A549 (cell line): ENCODE results near the gene EMP3. TPM values are rescaled to one million over a fixed set of nuclear protein-coding genes. Genes with fewer than 3 reads are reported as not detected.

Experiments used
- ATAC-seq, 2 experiments: fragments of 200-7000 bp in 1 of 2; fragments of >200 bp in 1 of 2; cut with Nextera tagmentation in 1 of 2; cut with Tn5 transposase in 1 of 2; 3 replicates each; pipeline versions ENCODE4 v1.8.0 to v1.9.1; 2018 to 2020; ENCODE audit warnings: mild to moderate bottlenecking in 1 of 2, moderate library complexity in 1 of 2
- CTCF ChIA-PET: fragments of 300-600 bp; sonication (Branson Sonifier 250); formaldehyde crosslinking; extraction: SDS; loops from one replicate; lab custom pipeline; 2021; ENCODE audit warnings: antibody characterized with exemption, inconsistent platforms; lab: Yijun Ruan, JAX
- POLR2A ChIA-PET: fragments of 350-600 bp; formaldehyde crosslinking; extraction: SDS; loops from one replicate; lab custom pipeline; 2021; ENCODE audit warnings: antibody characterized with exemption, inconsistent platforms; lab: Yijun Ruan, JAX
- DNase-seq, 2 experiments: peaks; one replicate each; pipeline versions ENCODE4 v3.0.0 to v3.0.0-alpha.2; 2011 to 2016; ENCODE audit warnings: low read depth in 1 of 2, low spot score in 1 of 2
- FAIRE-seq: peaks from 2 replicates; lab custom pipeline; 2011; peaks lifted over from hg19 to GRCh38; lab: Jason Lieb, UNC
- H3K27ac ChIP-seq, 2 experiments: fragments of >200 bp; sonication (Bioruptor Twin); formaldehyde crosslinking; 3 replicates each; pipeline ENCODE4 v1.5.1; 2016 to 2017
- H3K4me1 ChIP-seq: fragments of >200 bp; sonication (Bioruptor Twin); formaldehyde crosslinking; 3 replicates; pipeline ENCODE4 v1.6.1; 2016
- H3K4me2 ChIP-seq: fragments of >200 bp; sonication (Bioruptor Twin); formaldehyde crosslinking; 3 replicates; pipeline ENCODE4 v1.6.1; 2016
- H3K4me3 ChIP-seq: fragments of >200 bp; sonication (Bioruptor Twin); formaldehyde crosslinking; 3 replicates; pipeline ENCODE4 v1.5.1; 2016
- H3K9me3 ChIP-seq: fragments of >200 bp; sonication (Bioruptor Twin); formaldehyde crosslinking; 3 replicates; pipeline ENCODE4 v1.6.1; 2016
- BHLHE40 ChIP-seq: IDR thresholded peaks from 2 replicates; pipeline ENCODE4 v1.6.1; 2012; ENCODE audit warnings: low read depth, low read length, inconsistent platforms
- CEBPB ChIP-seq, 2 experiments: fragments of >200 bp in 1 of 2; sonication (Bioruptor Twin) in 1 of 2; formaldehyde crosslinking in 1 of 2; IDR thresholded peaks; 2 replicates each; pipeline ENCODE4 v1.6.1; 2012 to 2016
- CHD2 ChIP-seq: fragments of 150-350 bp; IDR thresholded peaks from 2 replicates; pipeline ENCODE4 v1.6.1; 2014; ENCODE audit warnings: low read length; ENCODE audit not compliant: partially characterized antibody
- EP300 ChIP-seq, 2 experiments: fragments of >200 bp; sonication (Bioruptor Twin); formaldehyde crosslinking; IDR thresholded peaks; 2 replicates in 1 of 2; 3 replicates in 1 of 2; pipeline ENCODE4 v1.6.1; 2016 to 2017
- ESRRA ChIP-seq: fragments of 150-350 bp; IDR thresholded peaks from 2 replicates; pipeline ENCODE4 v1.6.1; 2014; ENCODE audit warnings: mild to moderate bottlenecking, low read length, borderline replicate concordance
- FOSB ChIP-seq: fragments of 250-450 bp; sonication (Bioruptor Pico); IDR thresholded peaks from 2 replicates; pipeline ENCODE4 v1.5.0; 2020; ENCODE audit warnings: mild to moderate bottlenecking, moderate library complexity
- HOXB13 ChIP-seq: fragments of 250-450 bp; sonication (Bioruptor Pico); IDR thresholded peaks from 2 replicates; pipeline ENCODE4 v1.5.0; 2020; ENCODE audit warnings: low read depth, mild to moderate bottlenecking, moderate library complexity
- HOXB5 ChIP-seq: fragments of 250-450 bp; sonication (Bioruptor Pico); IDR thresholded peaks from 2 replicates; pipeline ENCODE4 v1.5.0; 2020; ENCODE audit warnings: mild to moderate bottlenecking, moderate library complexity
- JUN ChIP-seq, 2 experiments: fragments of >200 bp; sonication (Bioruptor Twin); formaldehyde crosslinking; IDR thresholded peaks; 2 replicates in 1 of 2; 3 replicates in 1 of 2; pipeline ENCODE4 v1.6.1; 2016 to 2017
- JUNB ChIP-seq: fragments of >200 bp; sonication (Bioruptor Twin); formaldehyde crosslinking; IDR thresholded peaks from 2 replicates; pipeline ENCODE4 v1.6.1; 2016
- KDM5A ChIP-seq: fragments of 200-600 bp; sonication (generic); IDR thresholded peaks from 2 replicates; pipeline ENCODE4 v1.6.1; 2016; ENCODE audit warnings: antibody characterized with exemption, mild to moderate bottlenecking
- NFE2L2 ChIP-seq: fragments of 150-350 bp; conservative IDR thresholded peaks from 2 replicates; pipeline ENCODE4 v1.6.1; 2014; ENCODE audit warnings: low read length
- NPAS2 ChIP-seq: fragments of 250-450 bp; sonication (Bioruptor Pico); IDR thresholded peaks from 2 replicates; pipeline ENCODE4 v1.8.0; 2022; ENCODE audit warnings: mild to moderate bottlenecking, moderate library complexity, borderline replicate concordance
- NR3C1 ChIP-seq: fragments of >200 bp; sonication (Bioruptor Twin); formaldehyde crosslinking; IDR thresholded peaks from 3 replicates; pipeline ENCODE4 v1.6.1; 2017
- POLR2A ChIP-seq: IDR thresholded peaks from 2 replicates; pipeline ENCODE4 v1.6.1; 2012; ENCODE audit warnings: mild to moderate bottlenecking, low read length
- POLR2AphosphoS2 ChIP-seq: conservative IDR thresholded peaks from 2 replicates; pipeline ENCODE4 v1.6.1; 2012; ENCODE audit warnings: low read length, improper control_type of control experiment, inconsistent platforms
- RARB ChIP-seq: fragments of 250-450 bp; sonication (Bioruptor Pico); IDR thresholded peaks from 2 replicates; pipeline ENCODE4 v1.8.0; 2021; ENCODE audit warnings: mild to moderate bottlenecking, moderate library complexity
- RFX5 ChIP-seq: fragments of 450-650 bp; IDR thresholded peaks from 2 replicates; pipeline ENCODE4 v1.7.1; 2014; ENCODE audit warnings: antibody characterized with exemption, mild to moderate bottlenecking, moderate library complexity
- ZC3H11A ChIP-seq: fragments of 450-650 bp; IDR thresholded peaks from 2 replicates; pipeline ENCODE4 v1.6.1; 2014; ENCODE audit warnings: antibody characterized with exemption, mild to moderate bottlenecking
- ZSCAN20 ChIP-seq: fragments of 250-450 bp; sonication (Bioruptor Pico); IDR thresholded peaks from 2 replicates; pipeline ENCODE4 v1.8.0; 2022; ENCODE audit warnings: mild to moderate bottlenecking, moderate library complexity
- WGBS: methylation state at CpG from one replicate; pipeline ENCODE4 v1.1.6; 2017; ENCODE audit errors: missing lambda C conversion rate; 5-methylcytosine and 5-hydroxymethylcytosine counted together
- polyA plus RNA-seq, 4 experiments: library from polyadenylated mRNA; depleted of rRNA in 3 of 4; stranded (reverse); fragments of >200 nt; fragmentation: RNase III in 1 of 4; extraction: RNeasy Plus Mini Kit Qiagen cat#74134 plus additional on column Dnase treatment in 1 of 4; gene quantifications; 2 replicates in 3 of 4; 3 replicates in 1 of 4; pipeline ENCODE4 v1.2.3, GENCODE V29; 2011 to 2017
- TF ChIP-seq, protein P1 (sequence below): IDR thresholded peaks from 2 replicates; pipeline ENCODE4 v1.6.1; 2012; ENCODE audit warnings: low read depth, borderline replicate concordance
- TF ChIP-seq, protein P2 (sequence below): fragments of >200 bp; sonication (Bioruptor Twin); formaldehyde crosslinking; IDR thresholded peaks from 3 replicates; pipeline ENCODE4 v1.5.1; 2016
- TF ChIP-seq, protein P3 (sequence below): IDR thresholded peaks from 2 replicates; pipeline ENCODE4 v1.6.1; 2012
- TF ChIP-seq, protein P4 (sequence below): fragments of 200-600 bp; sonication (generic); IDR thresholded peaks from 2 replicates; pipeline ENCODE4 v1.6.1; 2016; ENCODE audit warnings: antibody characterized with exemption, mild to moderate bottlenecking, moderate library complexity
- TF ChIP-seq, protein P5 (sequence below): fragments of >200 bp; sonication (Bioruptor Twin); formaldehyde crosslinking; IDR thresholded peaks from 2 replicates; pipeline ENCODE4 v1.6.1; 2016
- TF ChIP-seq, protein P6 (sequence below): fragments of 150-350 bp; IDR thresholded peaks from 2 replicates; pipeline ENCODE4 v1.6.1; 2014; ENCODE audit warnings: low read depth, mild to moderate bottlenecking, low read length

Gene EMP3
- polyA plus RNA-seq, 2 of the 4 experiments (the other 2 are of a cell fraction), result 147 to 580 TPM

DNA sequence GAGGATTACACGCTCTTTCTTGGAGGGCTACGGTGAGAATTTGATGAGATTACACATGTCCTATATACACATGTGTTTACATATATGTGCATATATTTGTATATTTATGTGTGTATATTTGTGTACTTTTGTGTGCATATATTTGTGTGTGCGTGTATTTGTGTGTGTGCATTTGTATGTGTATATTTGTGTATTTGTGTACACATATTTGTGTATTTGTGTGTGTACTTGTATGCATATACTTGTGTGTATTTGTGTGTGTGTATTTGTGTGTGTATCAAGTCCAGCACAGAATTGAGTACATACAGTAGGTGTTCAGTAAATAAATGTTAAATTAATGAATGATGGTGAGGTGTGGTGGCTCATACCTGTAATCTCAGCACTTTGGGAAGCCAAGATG lies 36.6 kb downstream of the EMP3 start:
- TF ChIP-seq NFE2L2, result no peak
- TF ChIP-seq JUN (IDR thresholded peaks at IDR 0.05), result no peak
- no peak for TF ChIP-seq NR3C1
- no peak for TF ChIP-seq BHLHE40
- TF ChIP-seq, protein P1, sequence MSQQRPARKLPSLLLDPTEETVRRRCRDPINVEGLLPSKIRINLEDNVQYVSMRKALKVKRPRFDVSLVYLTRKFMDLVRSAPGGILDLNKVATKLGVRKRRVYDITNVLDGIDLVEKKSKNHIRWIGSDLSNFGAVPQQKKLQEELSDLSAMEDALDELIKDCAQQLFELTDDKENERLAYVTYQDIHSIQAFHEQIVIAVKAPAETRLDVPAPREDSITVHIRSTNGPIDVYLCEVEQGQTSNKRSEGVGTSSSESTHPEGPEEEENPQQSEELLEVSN, result no peak
- TF ChIP-seq CHD2, result no peak
- TF ChIP-seq ZSCAN20 (CRISPR knock-in tag), result no peak
- TF ChIP-seq, all 56 proteins: peak for 0
- no peak for FAIRE-seq
- H3K27ac ChIP-seq, result no peak overlapping the region
- CTCF ChIA-PET, result interaction anchor here (1.4 to 2.7 kb wide), 4 partner anchors 8 to 223 kb away, joined by 4 to 11 read pairs (median 7); no protein-coding TSS in a partner anchor
- H3K9me3 ChIP-seq, result no peaks in the 10 kb centered on the region
- H3K4me3 ChIP-seq, result no peak overlapping the region
- DNase-seq, result no peak
- POLR2A ChIA-PET, result interaction anchor here (1.1 to 3.1 kb wide), 2 partner anchors 29 to 30 kb away, joined by 8 to 36 read pairs; partner anchors contain the start of gene KDELR1
- H3K4me2 ChIP-seq, result no peak overlapping the region
- 96% methylated on average over 3 of the region's 3 CpGs for WGBS
- peaks cover 11% of the 10 kb centered on the region for H3K4me1 ChIP-seq
- ATAC-seq, result no peak

DNA sequence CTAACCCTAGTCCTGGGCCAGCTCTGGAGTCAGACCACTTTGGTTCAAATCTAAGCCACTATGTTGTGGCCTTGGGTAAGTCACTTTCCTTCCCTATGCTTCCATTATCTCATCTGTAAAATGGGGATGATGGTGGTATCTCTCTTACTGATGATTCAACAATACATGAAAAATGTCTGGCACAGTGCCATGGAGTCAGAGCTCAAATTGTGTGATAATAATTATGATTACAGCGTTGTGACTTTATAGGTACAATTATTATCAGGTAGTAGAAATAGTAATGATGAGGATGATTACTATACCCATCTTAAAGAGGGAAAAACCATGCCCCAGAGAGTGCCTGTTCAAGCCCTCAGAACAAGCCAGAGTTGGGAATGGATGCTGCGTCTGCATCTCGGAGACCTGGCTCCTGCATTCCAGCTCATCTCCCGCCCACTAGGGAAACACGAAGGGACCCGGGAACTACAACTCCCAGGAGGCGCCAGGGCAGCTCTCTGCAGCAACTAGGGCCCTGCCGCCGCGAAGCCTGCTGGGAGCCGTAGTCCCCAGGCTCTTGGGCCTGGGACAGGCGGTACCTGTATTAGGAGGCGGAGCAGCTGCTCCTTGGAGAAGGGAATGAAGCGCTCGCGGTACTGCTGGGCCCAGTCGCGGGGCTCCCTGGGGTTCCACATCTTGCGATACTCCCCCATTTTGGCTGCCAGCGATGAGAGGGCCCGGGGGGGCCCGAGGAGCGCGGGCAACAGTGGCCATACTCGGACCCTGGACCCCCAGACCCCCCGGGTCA lies 37.6 kb downstream of the EMP3 start:
- H3K4me1 ChIP-seq, result peaks cover 8% of the 10 kb centered on the region
- peak; percentile 87 to 95 for ATAC-seq
- peak overlapping the region; percentile 90 to 97 for H3K27ac ChIP-seq
- ChIA-PET CTCF (interaction anchor here (0.8 to 2.7 kb wide), 13 partner anchors 9 to 246 kb away, joined by 3 to 20 read pairs (median 4); partner anchors contain the start of gene KDELR1), POLR2A (interaction anchor here (0.6 to 3.1 kb wide), 18 partner anchors 8 to 256 kb away, joined by 3 to 36 read pairs (median 6); partner anchors contain the start of genes GRIN2D, KDELR1, RPL18 and SPHK2)
- peak overlapping the region; percentile 51 for H3K4me3 ChIP-seq
- WGBS, result 4% methylated on average over 23 of the region's 26 CpGs
- peak; percentile 98 for DNase-seq
- H3K9me3 ChIP-seq, result no peaks in the 10 kb centered on the region
- FAIRE-seq, result peak; percentile 88
- H3K4me2 ChIP-seq, result peak overlapping the region; percentile 95
- TF ChIP-seq, protein P2, sequence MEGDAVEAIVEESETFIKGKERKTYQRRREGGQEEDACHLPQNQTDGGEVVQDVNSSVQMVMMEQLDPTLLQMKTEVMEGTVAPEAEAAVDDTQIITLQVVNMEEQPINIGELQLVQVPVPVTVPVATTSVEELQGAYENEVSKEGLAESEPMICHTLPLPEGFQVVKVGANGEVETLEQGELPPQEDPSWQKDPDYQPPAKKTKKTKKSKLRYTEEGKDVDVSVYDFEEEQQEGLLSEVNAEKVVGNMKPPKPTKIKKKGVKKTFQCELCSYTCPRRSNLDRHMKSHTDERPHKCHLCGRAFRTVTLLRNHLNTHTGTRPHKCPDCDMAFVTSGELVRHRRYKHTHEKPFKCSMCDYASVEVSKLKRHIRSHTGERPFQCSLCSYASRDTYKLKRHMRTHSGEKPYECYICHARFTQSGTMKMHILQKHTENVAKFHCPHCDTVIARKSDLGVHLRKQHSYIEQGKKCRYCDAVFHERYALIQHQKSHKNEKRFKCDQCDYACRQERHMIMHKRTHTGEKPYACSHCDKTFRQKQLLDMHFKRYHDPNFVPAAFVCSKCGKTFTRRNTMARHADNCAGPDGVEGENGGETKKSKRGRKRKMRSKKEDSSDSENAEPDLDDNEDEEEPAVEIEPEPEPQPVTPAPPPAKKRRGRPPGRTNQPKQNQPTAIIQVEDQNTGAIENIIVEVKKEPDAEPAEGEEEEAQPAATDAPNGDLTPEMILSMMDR, result no peak
- TF ChIP-seq JUN (IDR thresholded peaks at IDR 0.05) (peak; percentile 73 to 75; a peak in 2 of 5 replicates), HOXB13 (CRISPR knock-in tag) (no peak), CHD2 (peak; percentile 69), FOSB (CRISPR knock-in tag) (no peak), ESRRA (no peak), KDM5A (no peak), RFX5 (no peak), HOXB5 (CRISPR knock-in tag) (no peak), NPAS2 (CRISPR knock-in tag) (no peak), EP300 (IDR thresholded peaks at IDR 0.05) (no peak), POLR2AphosphoS2 (no peak), ZC3H11A (no peak), POLR2A (peak; percentile 55), JUNB (no peak), CEBPB (IDR thresholded peaks at IDR 0.05) (no peak), RARB (CRISPR knock-in tag) (no peak), NR3C1 (no peak)
- TF ChIP-seq, protein P3, sequence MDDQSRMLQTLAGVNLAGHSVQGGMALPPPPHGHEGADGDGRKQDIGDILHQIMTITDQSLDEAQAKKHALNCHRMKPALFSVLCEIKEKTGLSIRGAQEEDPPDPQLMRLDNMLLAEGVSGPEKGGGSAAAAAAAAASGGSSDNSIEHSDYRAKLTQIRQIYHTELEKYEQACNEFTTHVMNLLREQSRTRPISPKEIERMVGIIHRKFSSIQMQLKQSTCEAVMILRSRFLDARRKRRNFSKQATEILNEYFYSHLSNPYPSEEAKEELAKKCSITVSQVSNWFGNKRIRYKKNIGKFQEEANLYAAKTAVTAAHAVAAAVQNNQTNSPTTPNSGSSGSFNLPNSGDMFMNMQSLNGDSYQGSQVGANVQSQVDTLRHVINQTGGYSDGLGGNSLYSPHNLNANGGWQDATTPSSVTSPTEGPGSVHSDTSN, result no peak
- TF ChIP-seq, protein P4, sequence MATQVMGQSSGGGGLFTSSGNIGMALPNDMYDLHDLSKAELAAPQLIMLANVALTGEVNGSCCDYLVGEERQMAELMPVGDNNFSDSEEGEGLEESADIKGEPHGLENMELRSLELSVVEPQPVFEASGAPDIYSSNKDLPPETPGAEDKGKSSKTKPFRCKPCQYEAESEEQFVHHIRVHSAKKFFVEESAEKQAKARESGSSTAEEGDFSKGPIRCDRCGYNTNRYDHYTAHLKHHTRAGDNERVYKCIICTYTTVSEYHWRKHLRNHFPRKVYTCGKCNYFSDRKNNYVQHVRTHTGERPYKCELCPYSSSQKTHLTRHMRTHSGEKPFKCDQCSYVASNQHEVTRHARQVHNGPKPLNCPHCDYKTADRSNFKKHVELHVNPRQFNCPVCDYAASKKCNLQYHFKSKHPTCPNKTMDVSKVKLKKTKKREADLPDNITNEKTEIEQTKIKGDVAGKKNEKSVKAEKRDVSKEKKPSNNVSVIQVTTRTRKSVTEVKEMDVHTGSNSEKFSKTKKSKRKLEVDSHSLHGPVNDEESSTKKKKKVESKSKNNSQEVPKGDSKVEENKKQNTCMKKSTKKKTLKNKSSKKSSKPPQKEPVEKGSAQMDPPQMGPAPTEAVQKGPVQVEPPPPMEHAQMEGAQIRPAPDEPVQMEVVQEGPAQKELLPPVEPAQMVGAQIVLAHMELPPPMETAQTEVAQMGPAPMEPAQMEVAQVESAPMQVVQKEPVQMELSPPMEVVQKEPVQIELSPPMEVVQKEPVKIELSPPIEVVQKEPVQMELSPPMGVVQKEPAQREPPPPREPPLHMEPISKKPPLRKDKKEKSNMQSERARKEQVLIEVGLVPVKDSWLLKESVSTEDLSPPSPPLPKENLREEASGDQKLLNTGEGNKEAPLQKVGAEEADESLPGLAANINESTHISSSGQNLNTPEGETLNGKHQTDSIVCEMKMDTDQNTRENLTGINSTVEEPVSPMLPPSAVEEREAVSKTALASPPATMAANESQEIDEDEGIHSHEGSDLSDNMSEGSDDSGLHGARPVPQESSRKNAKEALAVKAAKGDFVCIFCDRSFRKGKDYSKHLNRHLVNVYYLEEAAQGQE, result peak; percentile 69
- TF ChIP-seq, protein P5, sequence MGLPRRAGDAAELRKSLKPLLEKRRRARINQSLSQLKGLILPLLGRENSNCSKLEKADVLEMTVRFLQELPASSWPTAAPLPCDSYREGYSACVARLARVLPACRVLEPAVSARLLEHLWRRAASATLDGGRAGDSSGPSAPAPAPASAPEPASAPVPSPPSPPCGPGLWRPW, result no peak
- TF ChIP-seq, protein P1, result peak; percentile 38; the same call in 1 of the 2 replicates
- TF ChIP-seq, protein P6, sequence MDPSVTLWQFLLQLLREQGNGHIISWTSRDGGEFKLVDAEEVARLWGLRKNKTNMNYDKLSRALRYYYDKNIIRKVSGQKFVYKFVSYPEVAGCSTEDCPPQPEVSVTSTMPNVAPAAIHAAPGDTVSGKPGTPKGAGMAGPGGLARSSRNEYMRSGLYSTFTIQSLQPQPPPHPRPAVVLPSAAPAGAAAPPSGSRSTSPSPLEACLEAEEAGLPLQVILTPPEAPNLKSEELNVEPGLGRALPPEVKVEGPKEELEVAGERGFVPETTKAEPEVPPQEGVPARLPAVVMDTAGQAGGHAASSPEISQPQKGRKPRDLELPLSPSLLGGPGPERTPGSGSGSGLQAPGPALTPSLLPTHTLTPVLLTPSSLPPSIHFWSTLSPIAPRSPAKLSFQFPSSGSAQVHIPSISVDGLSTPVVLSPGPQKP, result no peak
